ENCODE measurements around the gene ZNF341.

ZNF341 gene

DNA sequence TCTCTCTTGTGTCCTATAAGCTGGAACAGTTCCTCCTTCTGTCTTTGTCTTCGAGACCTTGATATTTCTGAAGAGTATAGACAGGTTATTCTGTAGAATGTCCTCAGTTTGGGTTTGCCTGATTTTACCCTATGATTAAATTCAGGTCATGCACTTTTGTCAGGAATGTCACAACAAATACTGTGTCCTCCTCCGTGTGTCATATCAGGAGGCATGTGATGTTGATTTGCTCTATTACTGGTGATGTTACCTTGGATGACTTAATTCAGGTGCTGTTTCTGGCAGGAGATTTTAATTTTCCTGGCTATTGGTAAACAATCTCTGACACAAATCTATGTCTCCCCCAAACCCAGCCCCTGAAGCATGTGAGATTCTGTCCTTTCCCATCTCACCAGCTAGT, 46.0 kb downstream of the ZNF341 start:
- no peak for DNase-seq (ENCODE audit: low read depth in 2 of 2)
- TF ChIP-seq CTCF (IDR thresholded peaks at IDR 0.05; ENCODE audit: low read depth, low read length) = no peak
- H3K4me3 ChIP-seq (replicated peaks in 1 of 2; ENCODE audit: low read depth in 2 of 2, low read length in 2 of 2) = no peak overlapping the region

DNA sequence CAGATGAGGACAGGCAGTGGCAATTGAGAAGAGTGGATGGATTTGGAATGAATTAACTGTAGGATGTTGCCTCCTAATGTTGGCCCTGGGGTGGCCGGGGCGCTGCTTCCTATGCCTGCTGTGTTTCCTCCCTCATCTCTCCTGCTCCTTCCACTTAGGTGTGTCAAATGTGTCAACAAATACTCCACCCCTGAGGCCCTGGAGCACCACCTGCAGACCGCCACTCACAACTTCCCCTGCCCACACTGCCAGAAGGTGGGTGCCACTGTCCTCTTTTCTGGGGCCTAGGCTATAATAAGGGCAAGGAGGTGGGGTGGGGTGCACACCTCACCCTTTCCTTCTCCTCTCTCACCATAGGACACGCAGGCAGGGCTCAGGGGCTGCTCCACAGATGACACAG, 49.3 kb downstream of the ZNF341 start:
- DNase-seq (ENCODE audit: low read depth in 2 of 2) = no peak
- TF ChIP-seq CTCF (IDR thresholded peaks at IDR 0.05; ENCODE audit: low read depth, low read length) = no peak
- no peak overlapping the region for H3K4me3 ChIP-seq (replicated peaks in 1 of 2; ENCODE audit: low read depth in 2 of 2, low read length in 2 of 2)

- H3K4me3 ChIP-seq (replicated peaks in 1 of 2; ENCODE audit: low read depth in 2 of 2, low read length in 2 of 2) = no peak overlapping the region
- no peak for TF ChIP-seq CTCF (IDR thresholded peaks at IDR 0.05; ENCODE audit: low read depth, low read length)
- no peak for DNase-seq (ENCODE audit: low read depth in 2 of 2)
Measured at GRCh38 chr20:33781945-33782344, 50.1 kb downstream of the ZNF341 start.

GRCh38 chr20:33783256-33783655, 51.5 kb downstream of the ZNF341 start:
- TF ChIP-seq CTCF (IDR thresholded peaks at IDR 0.05; ENCODE audit: low read depth, low read length) = no peak
- H3K4me3 ChIP-seq (replicated peaks in 1 of 2; ENCODE audit: low read depth in 2 of 2, low read length in 2 of 2) = no peak overlapping the region
- no peak for DNase-seq (ENCODE audit: low read depth in 2 of 2)

DNA sequence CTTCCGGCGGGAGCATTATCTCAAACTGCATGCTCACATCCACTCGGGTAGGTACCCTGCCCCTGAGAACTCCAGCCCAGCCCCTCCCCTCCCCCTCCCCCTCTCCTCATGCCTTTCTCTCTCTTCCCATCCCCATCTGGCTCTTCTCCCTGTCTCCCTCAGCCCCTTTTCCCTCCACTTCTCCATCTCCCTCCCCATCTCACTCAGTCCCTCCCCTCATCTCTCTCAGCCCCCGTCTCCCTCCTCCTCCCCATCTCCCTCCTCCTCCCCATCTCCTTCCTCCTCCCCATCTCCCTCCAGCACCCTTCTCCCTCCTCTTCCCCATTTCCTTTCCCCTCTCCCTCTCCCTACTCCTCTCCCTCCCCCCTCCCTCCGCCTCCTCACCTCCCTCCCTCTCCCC, 52.0 kb downstream of the ZNF341 start:
- DNase-seq (ENCODE audit: low read depth in 2 of 2) = no peak

DNA sequence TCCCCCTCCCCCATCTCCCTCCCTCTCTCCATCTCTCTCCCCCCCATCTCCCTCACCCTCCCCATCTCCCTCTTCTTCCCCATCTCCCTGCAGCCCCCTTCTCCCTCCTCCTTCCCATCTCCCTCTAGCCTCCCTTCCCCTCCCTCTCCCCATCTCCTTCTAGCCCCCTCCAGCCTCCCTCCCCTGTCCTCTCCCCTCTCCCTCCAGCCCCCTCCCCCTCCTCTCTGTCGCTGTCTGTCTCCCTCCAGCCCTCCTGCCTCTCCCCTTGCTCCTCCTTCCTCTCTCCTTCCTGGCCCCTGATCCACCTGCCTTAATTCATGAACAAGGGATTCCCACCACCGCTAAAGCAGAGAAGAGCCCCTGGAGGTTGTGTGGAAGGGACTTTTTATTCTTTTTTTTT, 52.4 kb downstream of the ZNF341 start:
- no peak overlapping the region for H3K4me3 ChIP-seq (replicated peaks in 1 of 2; ENCODE audit: low read depth in 2 of 2, low read length in 2 of 2)
- no peak for TF ChIP-seq CTCF (IDR thresholded peaks at IDR 0.05; ENCODE audit: low read depth, low read length)
- no peak for DNase-seq (ENCODE audit: low read depth in 2 of 2)

More for the DNA sequence above, 52.0 kb downstream of the ZNF341 start:
- TF ChIP-seq CTCF (IDR thresholded peaks at IDR 0.05; ENCODE audit: low read depth, low read length) = no peak
- H3K4me3 ChIP-seq (replicated peaks in 1 of 2; ENCODE audit: low read depth in 2 of 2, low read length in 2 of 2) = no peak overlapping the region

- DNase-seq (ENCODE audit: low read depth in 2 of 2) = no peak
- TF ChIP-seq CTCF (IDR thresholded peaks at IDR 0.05; ENCODE audit: low read depth, low read length) = no peak
- H3K4me3 ChIP-seq (replicated peaks in 1 of 2; ENCODE audit: low read depth in 2 of 2, low read length in 2 of 2) = no peak overlapping the region
Measured at GRCh38 chr20:33785503-33785902, 53.7 kb downstream of the ZNF341 start.

Data from cardiac fibroblast (primary cell).